ENCODE results near the gene CCDC141. TPM values are rescaled to one million over a fixed set of nuclear protein-coding genes. Genes with fewer than 3 reads are reported as not detected.

The CCDC141 gene
- total RNA-seq, 2 experiments from 2014 or later: 2.6 to 4.3 TPM

GRCh38 chr2:178843697-178844096, 206.2 kb downstream of the CCDC141 start:
- ChIA-PET POLR2A (no interaction called here), CTCF (no interaction called here)
- Mint-ChIP-seq H3K36me3 (ENCODE audit: low read depth) (peaks cover 7% of the 10 kb centered on the region), H3K27ac (no peak overlapping the region), H3K4me1 (no peaks in the 10 kb centered on the region), H3K4me3 (no peak overlapping the region), H3K27me3 (no peaks in the 10 kb centered on the region), H3K9me3 (ENCODE audit: low read depth) (no peaks in the 10 kb centered on the region)
- no peak for ATAC-seq
- intact Hi-C loops (cut with DNase I, micrococcal nuclease): no loop called here
- DNase-seq: no peak

DNA sequence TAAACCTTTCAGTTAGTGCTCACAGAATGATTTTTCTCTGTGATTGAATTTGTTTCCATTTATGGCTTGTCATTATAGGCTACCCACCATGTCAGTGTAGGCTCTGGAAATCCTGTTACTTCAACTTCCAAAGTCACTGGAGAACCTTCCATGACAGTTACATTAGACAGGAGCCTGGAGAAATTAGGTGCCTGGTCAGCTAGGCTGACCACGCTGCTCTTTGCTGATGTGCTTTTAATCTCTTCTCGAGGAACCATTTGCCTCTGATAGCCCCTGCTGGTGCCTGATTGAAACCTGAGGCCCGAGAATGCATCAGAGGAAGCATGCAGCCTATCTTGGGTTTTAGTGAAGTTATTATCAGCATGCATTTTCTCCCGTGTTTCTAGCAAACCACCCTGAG, 213.1 kb downstream of the CCDC141 start:
- Mint-ChIP-seq H3K4me3 (no peak overlapping the region), H3K9me3 (ENCODE audit: low read depth) (no peaks in the 10 kb centered on the region), H3K27me3 (no peaks in the 10 kb centered on the region), H3K27ac (no peak overlapping the region), H3K36me3 (ENCODE audit: low read depth) (no peaks in the 10 kb centered on the region), H3K4me1 (no peaks in the 10 kb centered on the region)
- ChIA-PET CTCF (interaction anchor here (1.1 kb wide), 1 partner anchor 14 kb away, joined by 3 read pairs; no protein-coding TSS in a partner anchor), POLR2A (no interaction called here)
- intact Hi-C loops (cut with DNase I, micrococcal nuclease): no loop called here
- no peak for DNase-seq
- ATAC-seq: no peak

DNA sequence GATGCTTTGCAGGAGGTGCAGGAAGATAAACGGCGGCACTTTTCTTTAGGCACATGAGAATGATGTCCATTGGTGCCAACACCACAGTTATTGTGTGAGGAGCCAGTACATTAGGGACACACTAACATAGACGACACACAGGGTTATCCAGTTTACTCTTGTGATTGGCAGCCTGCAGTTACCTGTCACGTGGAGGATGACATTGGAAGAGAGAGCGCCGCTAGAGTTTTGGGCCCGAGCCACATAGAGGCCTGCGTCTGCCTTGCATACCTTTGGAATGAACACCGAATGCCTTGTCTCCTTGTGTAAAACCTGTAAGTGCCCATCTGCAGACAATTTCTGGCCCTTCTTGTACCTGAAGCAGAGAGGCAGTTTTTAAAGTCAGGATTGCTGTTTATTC, 215.9 kb downstream of the CCDC141 start:
- ATAC-seq (no peak), DNase-seq (no peak)
- CTCF ChIA-PET: no interaction called here
- intact Hi-C loops (cut with DNase I, micrococcal nuclease): no loop called here
- Mint-ChIP-seq H3K4me1 (peaks cover 15% of the 10 kb centered on the region), H3K4me3 (no peak overlapping the region), H3K9me3 (ENCODE audit: low read depth) (no peaks in the 10 kb centered on the region), H3K27me3 (no peaks in the 10 kb centered on the region), H3K36me3 (ENCODE audit: low read depth) (peaks cover 3% of the 10 kb centered on the region), H3K27ac (no peak overlapping the region)
- POLR2A ChIA-PET: no interaction called here

DNA sequence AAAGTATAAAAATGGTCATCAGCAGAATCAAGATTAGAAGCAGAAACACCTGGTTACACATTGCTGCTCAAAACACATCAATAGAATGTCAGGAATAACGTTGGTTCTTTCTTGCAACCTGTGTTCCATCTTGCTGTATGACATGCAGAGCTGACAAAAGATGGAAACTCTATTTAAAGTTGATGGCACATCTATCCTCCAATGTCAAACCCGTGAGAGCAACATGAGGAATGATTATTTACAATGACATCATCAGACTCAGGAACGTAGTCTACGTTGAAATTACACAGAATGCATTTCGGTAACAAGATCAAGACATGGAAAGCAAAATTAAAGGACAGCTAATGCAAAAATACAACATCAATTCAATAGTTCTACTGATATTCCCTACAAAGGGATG, 216.6 kb downstream of the CCDC141 start:
- DNase-seq (no peak), ATAC-seq (no peak)
- intact Hi-C loops (cut with DNase I, micrococcal nuclease): no loop called here
- Mint-ChIP-seq H3K4me1 (peaks cover 16% of the 10 kb centered on the region), H3K9me3 (ENCODE audit: low read depth) (no peaks in the 10 kb centered on the region), H3K27me3 (no peaks in the 10 kb centered on the region), H3K36me3 (ENCODE audit: low read depth) (peaks cover 3% of the 10 kb centered on the region), H3K27ac (no peak overlapping the region), H3K4me3 (no peak overlapping the region)
- CTCF ChIA-PET: no interaction called here
- POLR2A ChIA-PET: no interaction called here

- CTCF ChIA-PET: interaction anchor here (1.5 kb wide), 1 partner anchor 12 kb away, joined by 3 read pairs; no protein-coding TSS in a partner anchor
- ATAC-seq: no peak
- Mint-ChIP-seq H3K27ac (no peak overlapping the region), H3K9me3 (ENCODE audit: low read depth) (peaks cover 6% of the 10 kb centered on the region), H3K27me3 (no peaks in the 10 kb centered on the region), H3K4me3 (no peak overlapping the region), H3K36me3 (ENCODE audit: low read depth) (peaks cover 11% of the 10 kb centered on the region), H3K4me1 (peaks cover 16% of the 10 kb centered on the region)
- intact Hi-C loops (cut with DNase I, micrococcal nuclease): no loop called here
- no peak for DNase-seq
- POLR2A ChIA-PET: no interaction called here
These were observed 219.5 kb downstream of the CCDC141 start for GRCh38 chr2:178830451-178830850.

DNA sequence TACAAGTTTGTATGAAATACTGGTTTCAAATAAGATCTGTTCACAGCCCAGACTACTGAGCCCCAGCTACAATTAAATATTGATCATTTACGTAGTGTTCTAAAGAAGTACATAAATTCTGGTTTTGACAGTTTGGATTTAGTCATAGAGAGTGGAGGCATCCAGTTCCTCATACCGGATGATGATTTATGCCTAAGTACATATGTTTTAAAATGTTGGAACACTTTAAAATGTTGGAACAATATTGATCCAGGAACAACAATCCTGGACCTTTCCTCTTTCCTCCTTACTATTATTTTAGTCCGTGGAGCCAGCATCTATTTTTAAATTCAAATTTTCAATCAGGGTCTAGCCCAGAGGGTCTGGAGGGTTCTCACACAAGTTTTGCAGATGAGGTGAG, 220.0 kb downstream of the CCDC141 start:
- peaks cover 6% of the 10 kb centered on the region for H3K9me3 Mint-ChIP-seq (ENCODE audit: low read depth)
- intact Hi-C loops (cut with DNase I, micrococcal nuclease): no loop called here
- ATAC-seq (no peak), DNase-seq (no peak)
- CTCF ChIA-PET: interaction anchor here (1.5 kb wide), 1 partner anchor 11 kb away, joined by 3 read pairs; no protein-coding TSS in a partner anchor
- peaks cover 11% of the 10 kb centered on the region for H3K36me3 Mint-ChIP-seq (ENCODE audit: low read depth)
- H3K27me3 Mint-ChIP-seq: no peaks in the 10 kb centered on the region
- H3K4me3 Mint-ChIP-seq: no peak overlapping the region
- POLR2A ChIA-PET: no interaction called here
- peaks cover 16% of the 10 kb centered on the region for H3K4me1 Mint-ChIP-seq
- H3K27ac Mint-ChIP-seq: no peak overlapping the region

DNA sequence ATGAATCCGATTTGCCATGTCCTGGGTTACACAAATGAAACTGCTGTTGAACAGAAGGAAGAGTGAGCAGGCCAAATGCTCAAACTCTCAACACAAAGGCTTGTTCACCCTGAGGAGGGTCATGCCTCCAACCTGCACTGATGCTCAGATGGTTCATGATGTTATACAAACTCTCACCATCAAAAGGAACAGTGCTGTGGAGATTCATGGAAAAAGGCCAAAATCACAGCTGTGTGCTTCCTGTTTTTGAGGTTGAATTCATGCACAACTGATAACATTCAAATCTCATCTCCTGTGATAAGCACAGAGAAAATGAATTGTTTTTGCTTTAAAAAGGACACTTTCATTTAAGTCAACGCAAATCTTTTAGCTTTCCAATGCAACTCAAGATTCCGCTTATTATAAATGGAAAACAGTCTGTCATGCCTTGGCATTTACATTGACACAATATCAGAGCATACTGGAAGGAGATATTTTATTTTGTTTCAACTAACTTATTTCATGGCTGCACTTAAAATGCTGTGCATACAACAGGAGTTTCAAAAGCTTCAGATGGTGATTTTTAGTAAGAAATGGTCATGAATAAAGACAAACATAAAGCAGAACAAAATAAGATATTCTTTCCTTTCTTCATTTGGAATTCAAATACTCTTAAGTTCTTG, 220.5 kb downstream of the CCDC141 start:
- intact Hi-C loops (cut with DNase I, micrococcal nuclease): no loop called here
- ATAC-seq: no peak
- Mint-ChIP-seq H3K36me3 (ENCODE audit: low read depth) (peaks cover 11% of the 10 kb centered on the region), H3K27me3 (no peaks in the 10 kb centered on the region), H3K4me1 (peaks cover 16% of the 10 kb centered on the region), H3K27ac (no peak overlapping the region), H3K9me3 (ENCODE audit: low read depth) (peaks cover 6% of the 10 kb centered on the region), H3K4me3 (no peak overlapping the region)
- POLR2A ChIA-PET: no interaction called here
- CTCF ChIA-PET: interaction anchor here (0.6 to 1.1 kb wide), 3 partner anchors 13 to 34 kb away, joined by 3 to 4 read pairs (median 3); no protein-coding TSS in a partner anchor
- DNase-seq: no peak

DNA sequence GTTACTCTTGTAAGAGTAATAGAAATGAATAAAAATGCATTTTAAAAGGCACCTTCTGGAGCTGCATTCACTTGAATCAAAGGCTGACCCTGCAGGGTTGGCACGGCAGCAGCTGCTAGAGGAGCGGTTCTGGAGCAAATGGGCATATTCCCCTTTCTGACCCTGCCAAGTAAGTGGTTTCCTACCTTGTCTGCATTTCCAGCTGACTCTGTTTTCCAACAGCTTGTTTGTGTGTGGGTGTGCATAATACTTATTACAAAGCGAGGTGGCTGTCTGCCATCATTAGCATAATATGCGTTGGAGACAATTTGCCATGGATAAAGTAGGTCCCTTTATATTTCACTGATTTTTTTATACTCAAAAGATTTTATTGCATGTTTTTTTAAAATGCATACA, 221.5 kb downstream of the CCDC141 start:
- H3K4me3 Mint-ChIP-seq: no peak overlapping the region
- POLR2A ChIA-PET: no interaction called here
- no peak for ATAC-seq
- H3K27ac Mint-ChIP-seq: no peak overlapping the region
- H3K36me3 Mint-ChIP-seq (ENCODE audit: low read depth): peaks cover 11% of the 10 kb centered on the region
- H3K4me1 Mint-ChIP-seq: peaks cover 16% of the 10 kb centered on the region
- H3K9me3 Mint-ChIP-seq (ENCODE audit: low read depth): peaks cover 6% of the 10 kb centered on the region
- intact Hi-C loops (cut with DNase I, micrococcal nuclease): no loop called here
- no peaks in the 10 kb centered on the region for H3K27me3 Mint-ChIP-seq
- DNase-seq: no peak
- CTCF ChIA-PET: interaction anchor here (1.1 kb wide), 1 partner anchor 12 kb away, joined by 4 read pairs; no protein-coding TSS in a partner anchor

- H3K27me3 Mint-ChIP-seq: no peaks in the 10 kb centered on the region
- H3K9me3 Mint-ChIP-seq (ENCODE audit: low read depth): peaks cover 6% of the 10 kb centered on the region
- ATAC-seq (no peak), DNase-seq (no peak)
- peaks cover 11% of the 10 kb centered on the region for H3K36me3 Mint-ChIP-seq (ENCODE audit: low read depth)
- no peak overlapping the region for H3K27ac Mint-ChIP-seq
- POLR2A ChIA-PET: no interaction called here
- CTCF ChIA-PET: interaction anchor here (0.5 to 1.1 kb wide), 2 partner anchors 11 to 58 kb away, joined by 3 to 4 read pairs; no protein-coding TSS in a partner anchor
- H3K4me3 Mint-ChIP-seq: no peak overlapping the region
- peaks cover 16% of the 10 kb centered on the region for H3K4me1 Mint-ChIP-seq
- intact Hi-C loops (cut with DNase I, micrococcal nuclease): no loop called here
These were observed 222.0 kb downstream of the CCDC141 start for GRCh38 chr2:178827739-178828485.

DNA sequence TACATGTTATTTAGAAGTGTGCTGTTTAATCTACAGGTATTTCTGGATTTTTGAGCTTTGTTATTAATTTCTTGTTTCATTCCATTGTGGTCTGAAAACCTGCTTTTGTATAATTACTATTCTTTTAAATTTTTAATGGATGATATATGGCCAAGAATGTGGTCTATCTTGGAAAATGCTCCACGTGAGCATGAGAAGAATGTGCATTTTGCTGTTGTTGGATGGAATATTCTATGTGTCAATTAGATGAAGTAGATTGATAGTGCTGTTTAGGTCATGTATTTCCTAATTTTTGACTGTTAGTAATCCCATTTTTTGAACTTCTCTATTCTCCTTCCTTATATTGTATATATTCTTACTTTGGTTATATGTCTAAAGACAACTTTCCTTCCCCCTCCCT, 222.8 kb downstream of the CCDC141 start:
- Mint-ChIP-seq H3K27me3 (no peaks in the 10 kb centered on the region), H3K9me3 (ENCODE audit: low read depth) (peaks cover 6% of the 10 kb centered on the region), H3K27ac (no peak overlapping the region), H3K4me1 (peaks cover 16% of the 10 kb centered on the region), H3K36me3 (ENCODE audit: low read depth) (peaks cover 11% of the 10 kb centered on the region), H3K4me3 (no peak overlapping the region)
- ChIA-PET CTCF (interaction anchor here (0.8 to 1.5 kb wide), 2 partner anchors 9 to 64 kb away, joined by 3 to 7 read pairs; no protein-coding TSS in a partner anchor), POLR2A (no interaction called here)
- ATAC-seq (no peak), DNase-seq (no peak)
- intact Hi-C loops (cut with DNase I, micrococcal nuclease): no loop called here

DNA sequence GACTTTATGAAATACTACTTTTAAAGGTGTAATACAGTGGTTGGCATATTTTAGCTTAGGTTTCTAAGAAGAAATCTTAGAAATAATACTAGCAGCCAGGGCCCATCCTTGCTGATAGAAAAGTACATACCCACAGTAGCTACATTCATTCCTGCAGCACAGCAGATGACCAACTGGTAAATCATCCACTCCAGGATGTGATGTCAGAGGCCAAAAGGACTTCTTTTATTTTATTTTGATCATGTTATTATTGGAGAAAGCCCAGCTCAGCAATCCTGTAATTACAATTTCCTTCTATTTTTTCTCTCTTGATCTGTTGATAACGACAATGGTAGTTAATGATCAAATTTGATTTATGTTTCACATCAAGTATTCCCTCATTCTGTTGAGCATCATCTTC, 224.8 kb downstream of the CCDC141 start:
- Mint-ChIP-seq H3K4me3 (no peak overlapping the region), H3K4me1 (peaks cover 15% of the 10 kb centered on the region), H3K27me3 (no peaks in the 10 kb centered on the region), H3K9me3 (ENCODE audit: low read depth) (peaks cover 6% of the 10 kb centered on the region), H3K36me3 (ENCODE audit: low read depth) (peaks cover 11% of the 10 kb centered on the region), H3K27ac (no peak overlapping the region)
- no peak for DNase-seq
- POLR2A ChIA-PET: no interaction called here
- CTCF ChIA-PET: no interaction called here
- intact Hi-C loops (cut with DNase I, micrococcal nuclease): no loop called here
- ATAC-seq: no peak

- peaks cover 6% of the 10 kb centered on the region for H3K9me3 Mint-ChIP-seq (ENCODE audit: low read depth)
- ChIA-PET CTCF (interaction anchor here (0.6 to 0.9 kb wide), 2 partner anchors 124 to 334 kb away, joined by 3 read pairs; no protein-coding TSS in a partner anchor), POLR2A (no interaction called here)
- ATAC-seq: no peak
- intact Hi-C loops (cut with DNase I, micrococcal nuclease): no loop called here
- H3K27ac Mint-ChIP-seq: no peak overlapping the region
- H3K36me3 Mint-ChIP-seq (ENCODE audit: low read depth): peaks cover 8% of the 10 kb centered on the region
- H3K4me3 Mint-ChIP-seq: no peak overlapping the region
- peaks cover 9% of the 10 kb centered on the region for H3K4me1 Mint-ChIP-seq
- no peak for DNase-seq
- H3K27me3 Mint-ChIP-seq: no peaks in the 10 kb centered on the region
These were observed 225.8 kb downstream of the CCDC141 start for GRCh38 chr2:178824181-178824580.
